Stimulated activated CD4-positive, alpha-beta T cell treated with anti-CD3 and anti-CD28 coated beads, Interleukin-15, amount 100 ng/mL, for 1 hour (primary cell): ENCODE data around the gene PPP1CA.
"Not testable (repeated sequence)": the region's sequence is repeated elsewhere in the genome, so short reads cannot be mapped to it uniquely, and the experiment has no call there.

Experiments
- DNase-seq, 2 donors: peaks; one replicate each; pipeline ENCODE4 v3.0.0-alpha.2; 2020; ENCODE audit warnings: low read depth in 1 of 2, low spot score in 1 of 2

Gene PPP1CA

GRCh38 chr11:67435031-67435726 is 33.5 kb upstream of the PPP1CA start:
- no peak for DNase-seq

- no peak for DNase-seq
Measured at GRCh38 chr11:67434395-67434881, 32.8 kb upstream of the PPP1CA start.

- no peak for DNase-seq
Measured at GRCh38 chr11:67433536-67434394, 32.1 kb upstream of the PPP1CA start.

DNA sequence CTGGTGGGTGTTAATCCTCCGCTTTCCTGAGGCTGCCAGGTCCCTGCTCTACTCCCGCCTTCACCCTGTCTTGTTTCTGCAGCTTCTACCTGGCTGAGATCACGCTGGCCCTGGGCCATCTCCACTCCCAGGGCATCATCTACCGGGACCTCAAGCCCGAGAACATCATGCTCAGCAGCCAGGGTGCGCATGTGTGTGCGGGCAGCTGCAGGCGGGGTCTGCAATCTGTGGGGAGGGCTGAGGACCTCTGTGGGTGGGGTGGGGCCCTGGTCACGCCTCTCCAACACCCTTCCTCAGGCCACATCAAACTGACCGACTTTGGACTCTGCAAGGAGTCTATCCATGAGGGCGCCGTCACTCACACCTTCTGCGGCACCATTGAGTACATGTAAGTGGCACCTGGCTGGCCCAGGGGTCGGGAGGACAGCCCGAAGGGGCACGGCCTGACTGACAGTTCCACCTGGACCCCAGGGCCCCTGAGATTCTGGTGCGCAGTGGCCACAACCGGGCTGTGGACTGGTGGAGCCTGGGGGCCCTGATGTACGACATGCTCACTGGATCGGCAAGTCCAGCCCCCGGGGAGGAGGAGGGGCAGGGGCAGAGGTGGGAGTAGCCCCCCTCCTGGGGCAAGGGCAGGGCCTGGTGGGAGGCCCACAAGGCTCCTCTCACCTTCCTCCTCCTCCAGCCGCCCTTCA is 31.1 kb upstream of the PPP1CA start:
- DNase-seq: no peak

DNA sequence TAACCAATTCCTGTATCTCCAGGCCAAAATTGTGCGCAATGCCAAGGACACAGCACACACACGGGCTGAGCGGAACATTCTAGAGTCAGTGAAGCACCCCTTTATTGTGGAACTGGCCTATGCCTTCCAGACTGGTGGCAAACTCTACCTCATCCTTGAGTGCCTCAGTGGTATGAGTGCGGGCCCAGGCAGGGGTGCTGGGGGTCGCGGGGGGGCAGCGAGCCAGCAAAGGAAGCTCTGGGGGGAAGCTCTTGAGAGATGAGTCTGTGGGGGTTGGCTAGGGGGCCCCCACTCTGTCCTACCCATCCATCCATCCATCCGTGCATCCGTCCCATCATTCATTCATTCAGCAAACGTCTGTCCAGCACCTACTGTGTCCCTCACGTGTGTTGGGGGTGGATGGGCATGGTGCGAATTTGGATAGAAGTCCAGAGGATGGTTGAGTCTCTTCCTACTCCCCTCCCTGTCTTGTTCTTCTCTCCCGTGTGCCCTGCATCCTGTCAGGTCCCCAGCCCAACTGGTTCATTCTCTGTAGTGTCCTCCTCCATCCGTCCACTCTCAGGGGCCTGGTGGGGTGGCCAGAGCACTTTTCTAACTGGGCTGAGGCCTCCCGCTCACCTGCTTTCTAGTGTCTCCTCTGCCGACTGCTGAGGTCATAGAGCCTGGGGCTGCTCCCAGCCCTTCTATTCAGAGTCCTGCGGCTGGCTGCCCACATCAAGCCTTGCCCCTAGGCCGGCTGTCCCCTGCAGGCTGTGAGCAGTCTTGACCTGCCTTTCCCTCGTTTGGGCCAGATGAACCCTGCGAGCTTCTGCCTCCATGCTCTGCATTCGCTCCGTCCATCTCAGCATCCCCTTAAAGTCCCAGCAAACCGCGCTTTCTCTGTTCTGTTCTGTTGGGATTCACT is 29.9 kb upstream of the PPP1CA start:
- DNase-seq: no peak

DNA sequence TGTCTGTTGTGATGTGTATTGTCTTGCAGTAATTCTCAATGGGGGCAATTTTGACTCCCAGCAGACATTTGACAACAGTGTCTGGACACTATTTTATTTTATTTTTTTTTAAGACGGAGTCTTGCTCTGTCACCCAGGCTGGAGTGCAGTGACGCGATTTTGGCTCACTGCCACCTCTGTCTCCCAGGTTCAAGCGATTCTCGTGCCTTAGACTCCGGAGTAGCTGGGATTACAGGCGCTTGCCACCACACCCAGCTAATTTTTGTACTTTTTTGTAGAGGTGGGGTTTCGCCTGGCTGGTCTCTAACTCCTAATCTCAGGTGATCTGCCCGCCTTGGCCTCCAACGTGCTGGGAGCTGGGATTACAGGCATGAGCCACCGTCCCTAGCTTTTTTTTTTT is 28.1 kb upstream of the PPP1CA start:
- no peak for DNase-seq

DNA sequence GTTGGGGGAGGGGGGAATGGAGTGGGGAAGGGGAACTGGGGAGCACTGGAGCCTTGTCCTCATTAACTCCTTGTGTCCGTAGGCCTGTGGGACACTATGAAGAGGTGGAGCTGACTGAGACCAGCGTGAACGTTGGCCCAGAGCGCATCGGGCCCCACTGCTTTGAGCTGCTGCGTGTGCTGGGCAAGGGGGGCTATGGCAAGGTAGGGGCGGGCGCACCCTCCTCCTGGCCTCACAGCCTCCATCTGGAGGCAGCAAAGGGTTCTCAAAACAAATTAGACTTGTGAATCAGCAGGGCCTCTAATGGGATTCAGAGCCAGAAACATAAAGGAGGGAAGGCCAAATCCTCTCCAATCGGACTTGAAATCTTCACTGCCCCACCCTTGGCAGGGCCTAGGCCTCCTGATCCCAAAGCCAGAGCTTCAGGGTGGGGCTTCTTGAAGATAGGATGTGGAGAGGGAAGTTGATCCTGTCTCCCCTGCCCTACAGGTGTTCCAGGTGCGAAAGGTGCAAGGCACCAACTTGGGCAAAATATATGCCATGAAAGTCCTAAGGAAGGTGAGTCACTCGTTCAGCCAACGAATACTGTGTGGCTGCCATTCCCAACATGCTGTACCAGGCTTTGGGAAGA is 27.5 kb upstream of the PPP1CA start:
- no peak for DNase-seq

DNA sequence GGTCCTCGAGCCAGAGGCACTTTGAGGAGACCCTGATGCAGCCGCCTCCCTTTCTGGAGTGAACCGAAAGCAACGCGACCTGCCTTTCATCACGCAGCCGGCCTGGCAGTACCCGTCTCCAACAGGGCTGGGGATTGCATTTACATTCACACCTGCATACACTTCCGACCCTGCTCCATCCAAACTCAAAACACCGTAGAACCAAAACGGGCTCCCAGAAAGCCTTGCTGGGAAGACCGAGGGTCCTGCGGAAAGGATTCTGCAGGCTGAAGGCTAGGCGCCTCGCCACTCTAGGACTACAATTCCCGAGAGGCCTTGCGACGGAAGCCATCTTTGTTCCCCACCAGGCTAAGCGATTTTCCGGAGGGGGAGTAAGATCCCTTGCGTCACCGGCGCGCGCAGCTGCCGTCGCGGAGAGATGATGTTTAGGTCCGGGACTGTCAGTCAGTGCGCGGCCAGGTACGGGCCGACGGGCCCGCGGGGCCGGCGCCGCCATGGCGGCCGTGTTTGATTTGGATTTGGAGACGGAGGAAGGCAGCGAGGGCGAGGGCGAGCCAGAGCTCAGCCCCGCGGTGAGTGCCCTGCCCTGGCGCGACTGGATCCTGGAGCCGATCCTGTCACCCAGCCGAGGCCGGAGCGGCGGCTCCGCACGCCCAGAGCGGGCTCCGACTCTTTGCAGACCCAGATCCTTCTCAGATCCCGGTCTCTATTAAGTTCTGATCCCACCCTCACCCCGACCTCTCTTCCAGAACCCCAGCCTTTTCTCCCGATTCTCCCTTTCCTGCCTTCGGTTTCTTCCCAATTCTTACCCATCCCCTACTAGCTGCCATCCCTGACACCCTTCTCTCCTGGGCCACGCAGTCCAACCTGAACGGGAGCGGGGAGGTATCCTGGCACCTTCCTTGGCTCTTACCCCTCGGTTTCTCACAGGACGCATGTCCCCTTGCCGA is 26.7 kb upstream of the PPP1CA start, which contains the start of gene RPS6KB2:
Gene RPS6KB2 (plus strand): TSS at position 443 of the 950 bp plus-strand sequence. CDS start 52 bp downstream, at position 495.
- peak; percentile 98 to 99 for DNase-seq

GRCh38 chr11:67427364-67427859 is 25.8 kb upstream of the PPP1CA start:
- DNase-seq: not testable (repeated sequence)

GRCh38 chr11:67423891-67424613 is 22.4 kb upstream of the PPP1CA start:
- DNase-seq: no peak

GRCh38 chr11:67423466-67423865 is 21.8 kb upstream of the PPP1CA start:
- no peak for DNase-seq

DNA sequence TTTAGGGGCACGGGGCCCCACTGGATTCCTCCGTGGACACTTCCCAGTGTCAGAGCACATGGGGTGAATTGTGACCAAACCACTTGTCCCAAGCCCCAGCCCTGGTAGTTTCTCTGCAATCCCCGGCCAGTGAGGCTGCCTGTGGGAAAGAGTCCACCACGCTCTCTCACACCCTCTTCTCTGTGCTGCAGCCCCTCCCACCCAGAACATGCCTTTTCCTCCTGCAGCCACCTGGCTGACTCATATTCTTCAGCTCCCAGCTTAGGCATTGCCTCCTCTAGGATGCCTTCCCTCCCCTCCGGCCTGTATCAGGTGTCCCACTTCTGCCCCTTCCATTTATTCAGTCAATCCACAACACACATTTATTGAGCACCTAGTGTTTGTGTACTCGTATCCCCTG is 21.2 kb upstream of the PPP1CA start:
- DNase-seq: no peak

- DNase-seq: no peak
Measured at GRCh38 chr11:67421430-67422031, 19.9 kb upstream of the PPP1CA start.

DNA sequence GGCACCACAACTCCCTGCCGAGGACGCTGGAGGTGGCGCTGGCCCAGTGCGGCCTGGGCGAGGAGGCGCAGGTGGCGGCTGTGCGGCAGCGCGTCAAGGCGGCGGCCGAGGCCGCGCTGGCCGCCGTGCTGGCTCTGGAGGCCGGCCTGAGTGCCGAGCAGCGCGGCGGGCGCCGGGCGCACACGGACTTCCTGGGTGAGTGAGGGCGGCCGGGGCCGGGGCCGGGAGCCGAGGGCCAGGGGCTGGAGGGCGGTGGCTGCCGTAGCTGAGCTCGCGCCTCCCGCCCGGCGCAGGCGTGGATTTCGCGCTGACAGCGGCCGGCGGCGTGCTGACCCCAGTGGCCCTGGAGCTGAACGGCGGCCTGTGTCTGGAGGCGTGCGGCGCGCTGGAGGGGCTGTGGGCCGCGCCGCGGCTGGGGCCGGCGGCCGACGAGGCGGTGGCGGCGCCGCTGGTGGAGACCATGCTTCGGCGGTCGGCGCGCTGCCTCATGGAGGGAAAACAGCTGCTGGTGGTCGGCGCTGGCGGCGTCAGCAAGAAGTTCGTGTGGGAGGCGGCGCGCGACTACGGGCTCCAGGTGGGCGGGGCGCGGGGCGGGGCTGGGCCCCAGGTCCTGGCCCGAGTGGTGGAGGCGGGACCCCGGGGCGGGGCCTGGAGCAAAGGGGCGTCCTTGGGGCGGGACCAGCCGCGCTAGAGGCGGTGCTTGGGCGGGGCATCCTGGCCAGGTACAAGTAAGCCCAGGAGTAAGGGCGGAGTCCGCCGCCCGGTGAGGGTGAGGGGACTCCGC is 19.2 kb upstream of the PPP1CA start:
- DNase-seq: peak; percentile 99 to 100

DNA sequence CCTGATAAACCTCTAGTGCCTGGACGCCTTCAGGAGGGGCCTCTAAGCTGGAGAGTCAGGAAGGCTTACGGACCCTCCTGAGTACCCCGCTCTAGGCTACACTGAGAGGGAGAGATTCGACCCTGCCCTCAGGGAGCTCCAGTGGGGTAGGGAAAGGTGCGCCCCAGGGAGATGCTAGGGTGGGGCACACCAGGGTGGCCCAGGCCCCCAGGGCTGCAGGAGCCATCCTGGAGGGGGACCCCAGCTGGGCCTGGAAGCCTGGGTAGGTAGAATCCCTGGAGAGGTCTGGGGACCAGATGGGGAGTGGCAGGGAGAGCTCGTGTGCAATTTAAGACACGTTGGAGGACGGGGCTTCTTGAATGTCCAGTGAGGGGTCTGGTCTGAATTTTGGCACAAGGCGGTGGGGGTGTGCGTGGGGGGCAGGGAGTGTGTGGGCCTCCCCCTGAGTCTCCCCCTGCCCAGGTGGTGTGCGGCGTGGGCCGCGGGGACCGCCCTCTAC is 18.5 kb upstream of the PPP1CA start:
- DNase-seq: no peak

GRCh38 chr11:67419325-67420049 is 17.8 kb upstream of the PPP1CA start:
- no peak for DNase-seq
